Fibroblast of villous mesenchyme (primary cell): ENCODE measurements around the gene CYTH4. TPM values are rescaled to one million over a fixed set of nuclear protein-coding genes. Genes with fewer than 3 reads are reported as not detected.

Experiments used
- DNase-seq: peaks from one replicate; pipeline ENCODE4 v3.0.0-alpha.2; 2010; ENCODE audit warnings: low read depth
- H3K4me3 ChIP-seq: 2 replicates; pipeline ENCODE4 v1.5.1; 2011; ENCODE audit warnings: low read depth, mild to moderate bottlenecking, low read length
- total RNA-seq: library from RNA; depleted of rRNA; stranded (reverse); fragments of >200 nt; gene quantifications from 2 replicates; pipeline ENCODE4 v1.2.3, GENCODE V29; 2012
- TF ChIP-seq, protein P1 (sequence below): IDR thresholded peaks from 2 replicates; pipeline ENCODE4 v1.5.1; 2012; ENCODE audit warnings: low read depth, mild to moderate bottlenecking, low read length; ENCODE audit not compliant: insufficient read depth

Gene CYTH4
- total RNA-seq, 1 donor: under 0.01 TPM

DNA sequence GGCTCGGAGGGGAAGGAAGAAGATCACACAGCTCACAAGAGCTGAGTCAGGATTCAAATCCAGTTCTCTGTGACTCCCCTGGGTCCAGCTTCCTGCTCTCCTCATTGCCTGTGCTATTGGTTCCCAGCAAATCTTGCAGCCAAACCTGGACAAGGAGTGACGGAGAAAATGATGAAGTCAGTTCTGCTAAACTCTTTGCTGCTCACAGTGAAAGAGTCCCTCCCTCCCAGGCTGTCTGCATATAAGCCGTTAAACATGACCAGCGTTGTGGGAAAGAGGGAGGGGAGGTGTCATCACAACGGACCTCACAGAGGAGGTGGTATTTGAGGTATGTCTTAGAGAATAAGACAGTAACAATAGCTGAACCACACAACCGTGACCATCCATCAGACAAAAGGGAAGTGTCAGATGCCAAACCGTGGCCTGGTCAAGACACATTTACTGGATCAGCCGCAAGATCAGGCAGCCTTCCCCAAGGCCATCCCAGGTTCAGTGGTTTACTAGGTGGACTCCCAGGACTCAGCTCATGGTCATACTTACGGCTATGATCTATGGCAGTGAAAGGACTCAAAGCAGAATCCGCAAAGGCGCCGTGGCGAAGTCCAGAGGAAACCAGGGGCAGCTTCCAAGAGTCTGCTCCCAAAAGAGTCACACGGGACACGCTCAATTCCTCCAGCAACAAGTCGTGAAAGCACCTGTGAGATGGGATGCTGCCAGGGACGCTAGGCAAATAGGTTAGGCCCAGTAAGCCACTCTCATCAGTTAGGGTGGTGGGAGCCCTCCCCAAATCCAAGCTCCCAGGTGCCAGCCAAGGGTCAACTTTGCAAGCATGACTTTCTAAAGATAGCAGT, 2.8 kb upstream of the CYTH4 start:
- TF ChIP-seq, protein P1, sequence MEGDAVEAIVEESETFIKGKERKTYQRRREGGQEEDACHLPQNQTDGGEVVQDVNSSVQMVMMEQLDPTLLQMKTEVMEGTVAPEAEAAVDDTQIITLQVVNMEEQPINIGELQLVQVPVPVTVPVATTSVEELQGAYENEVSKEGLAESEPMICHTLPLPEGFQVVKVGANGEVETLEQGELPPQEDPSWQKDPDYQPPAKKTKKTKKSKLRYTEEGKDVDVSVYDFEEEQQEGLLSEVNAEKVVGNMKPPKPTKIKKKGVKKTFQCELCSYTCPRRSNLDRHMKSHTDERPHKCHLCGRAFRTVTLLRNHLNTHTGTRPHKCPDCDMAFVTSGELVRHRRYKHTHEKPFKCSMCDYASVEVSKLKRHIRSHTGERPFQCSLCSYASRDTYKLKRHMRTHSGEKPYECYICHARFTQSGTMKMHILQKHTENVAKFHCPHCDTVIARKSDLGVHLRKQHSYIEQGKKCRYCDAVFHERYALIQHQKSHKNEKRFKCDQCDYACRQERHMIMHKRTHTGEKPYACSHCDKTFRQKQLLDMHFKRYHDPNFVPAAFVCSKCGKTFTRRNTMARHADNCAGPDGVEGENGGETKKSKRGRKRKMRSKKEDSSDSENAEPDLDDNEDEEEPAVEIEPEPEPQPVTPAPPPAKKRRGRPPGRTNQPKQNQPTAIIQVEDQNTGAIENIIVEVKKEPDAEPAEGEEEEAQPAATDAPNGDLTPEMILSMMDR: no peak

DNA sequence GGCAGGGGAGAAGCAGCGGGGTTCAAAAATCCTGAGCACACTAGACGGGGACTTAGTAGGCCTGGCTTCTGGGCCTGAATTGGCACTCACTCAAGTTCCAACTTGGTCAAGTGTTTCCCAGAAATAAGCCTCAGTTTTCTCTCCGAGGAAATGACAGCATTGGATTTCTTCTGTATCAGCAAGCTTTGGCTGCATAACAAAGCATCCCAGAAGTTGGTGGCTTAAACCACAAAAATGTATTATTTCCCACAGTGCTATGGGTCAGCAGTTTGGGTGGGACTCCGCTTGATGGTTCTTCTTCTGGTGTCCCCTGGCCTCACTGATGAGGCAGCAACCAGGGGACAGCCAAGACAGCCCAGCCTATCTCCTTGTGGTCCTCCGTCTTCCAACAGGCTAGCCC, 1.6 kb upstream of the CYTH4 start:
- TF ChIP-seq, protein P1: no peak
- no peak overlapping the region for H3K4me3 ChIP-seq

More for the DNA sequence above, 2.8 kb upstream of the CYTH4 start:
- no peak overlapping the region for H3K4me3 ChIP-seq
- no peak for DNase-seq

DNA sequence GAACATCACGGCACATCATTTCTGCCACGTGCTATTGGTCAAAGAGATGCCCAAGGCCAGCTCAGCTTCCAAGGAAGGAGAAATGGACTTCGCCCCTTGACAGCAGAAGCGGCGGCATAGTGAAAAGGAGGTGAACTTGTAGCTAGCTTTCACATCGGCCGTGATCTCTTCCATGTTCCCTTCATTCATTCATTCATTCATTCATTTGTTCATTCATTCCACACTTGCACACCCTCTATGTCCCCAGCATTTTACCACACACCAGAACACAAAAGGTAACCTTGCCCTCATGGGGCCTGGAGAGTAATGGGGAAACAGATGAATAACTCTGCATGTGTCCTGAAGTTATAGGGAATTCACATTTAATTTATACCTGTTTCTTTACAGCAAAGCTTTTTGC, 1.1 kb upstream of the CYTH4 start:
- TF ChIP-seq, protein P1: no peak
- H3K4me3 ChIP-seq: no peak overlapping the region
- no peak for DNase-seq

More for the DNA sequence above, 1.6 kb upstream of the CYTH4 start:
- no peak for DNase-seq

DNA sequence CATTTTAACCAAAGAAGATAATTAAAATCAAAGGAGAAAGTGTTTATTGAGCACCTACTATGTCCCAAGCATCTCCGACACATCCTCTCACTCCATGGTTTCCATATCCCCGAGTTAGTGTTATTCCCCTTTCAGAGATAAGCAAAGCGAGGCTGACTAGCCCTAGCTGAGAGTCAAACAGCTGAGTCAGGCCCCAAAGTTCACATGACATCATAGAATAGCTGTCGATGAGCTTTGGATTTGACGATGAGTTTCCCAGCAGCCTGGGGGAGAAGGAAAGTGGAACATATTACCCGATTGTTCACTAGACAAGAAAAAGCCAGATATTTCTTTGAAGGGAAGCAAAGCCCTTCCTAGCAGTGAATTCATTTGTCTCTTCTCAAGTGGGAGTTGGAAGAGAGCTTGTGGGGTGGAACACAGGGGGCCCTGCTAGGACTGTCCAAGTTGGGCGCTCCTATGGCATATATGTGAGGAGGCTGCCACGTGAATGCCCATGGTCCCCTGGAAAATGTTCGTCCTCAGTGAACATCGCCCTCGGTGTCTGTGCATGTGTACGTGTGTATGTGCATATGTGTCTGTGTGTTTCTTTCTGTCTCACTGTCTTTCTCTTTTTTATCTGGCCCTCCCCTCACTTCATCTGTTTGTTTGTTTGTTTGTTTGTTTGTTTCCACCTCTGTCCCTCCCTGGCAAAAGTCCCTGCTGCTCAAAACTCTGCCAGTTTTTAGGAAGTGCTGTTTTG, 493 bp upstream of the CYTH4 start:
- TF ChIP-seq, protein P1: no peak
- no peak overlapping the region for H3K4me3 ChIP-seq
- no peak for DNase-seq

DNA sequence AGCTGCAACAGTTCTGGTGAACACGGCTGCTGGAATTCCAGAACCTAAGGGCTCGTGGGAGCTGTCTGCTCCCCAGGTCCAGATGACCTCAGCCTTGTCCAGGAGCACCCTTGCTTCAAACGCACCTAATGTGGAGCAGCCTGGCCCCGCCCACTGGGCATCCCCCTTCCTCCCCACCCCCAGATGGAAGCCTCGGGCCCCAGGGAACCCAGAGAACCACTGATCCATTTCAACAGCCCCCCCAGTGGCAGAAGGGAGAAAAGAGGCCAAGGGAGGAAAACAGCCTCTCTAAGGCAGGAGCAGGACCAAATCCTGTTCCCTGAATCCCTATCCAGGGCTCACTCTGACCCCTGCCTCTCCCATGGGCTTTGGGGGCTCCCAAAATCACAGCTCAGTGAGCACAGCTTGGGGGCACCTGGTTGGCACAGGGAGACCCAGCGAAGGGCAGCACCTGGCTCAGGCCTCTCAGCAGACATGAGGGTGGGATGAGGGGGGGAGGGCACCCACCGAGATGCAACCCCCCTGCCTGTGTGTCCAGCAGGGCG, 1.2 kb downstream of the CYTH4 start:
- TF ChIP-seq, protein P1: peak; percentile 45
- no peak for DNase-seq
- no peak overlapping the region for H3K4me3 ChIP-seq

DNA sequence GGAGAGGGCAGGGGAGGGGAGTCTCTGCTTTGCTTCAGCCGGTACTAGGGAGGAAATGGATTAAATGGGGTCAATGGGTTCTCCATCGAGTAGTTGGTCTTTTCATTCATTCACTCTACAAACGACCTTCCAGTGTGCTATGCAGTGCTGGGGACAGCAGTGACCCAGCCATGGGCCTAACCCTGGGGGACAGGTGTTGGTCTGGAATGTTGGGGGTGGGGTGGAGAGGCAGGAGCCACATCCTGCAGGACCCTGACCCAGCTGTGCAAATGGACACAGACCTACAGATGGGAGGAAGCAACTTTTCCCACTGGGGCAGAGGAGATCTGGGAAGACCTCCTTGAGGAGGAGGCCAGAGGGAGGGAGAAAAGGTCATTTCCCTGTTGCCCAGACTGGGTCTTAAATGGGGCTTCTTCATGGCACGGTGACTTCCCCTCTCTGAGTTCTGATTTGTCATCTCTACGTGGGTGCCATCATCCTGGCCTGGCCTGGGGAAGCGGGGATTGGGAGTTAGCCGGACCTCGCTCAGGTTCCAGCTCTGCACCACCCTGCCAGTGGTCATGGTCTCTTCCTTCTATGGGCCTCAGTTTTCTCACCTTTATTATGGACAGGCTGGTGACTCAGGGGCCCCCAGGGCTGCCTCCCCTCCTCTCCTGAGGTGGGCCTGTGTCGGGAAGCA, 2.0 kb downstream of the CYTH4 start:
- DNase-seq: no peak
- H3K4me3 ChIP-seq: no peak overlapping the region
- TF ChIP-seq, protein P1: no peak
